HG03469 (cell line): ENCODE measurements around the gene PDE6C.
"Not testable (repeated sequence)": the region's sequence is repeated elsewhere in the genome, so short reads cannot be mapped to it uniquely, and the experiment has no call there.

Experiments
- ATAC-seq: cut with Tn5 transposase; IDR thresholded peaks from one replicate; pipeline ENCODE4 v1.9.1; 2021; ENCODE audit warnings: mild to moderate bottlenecking, moderate library complexity, moderate number of reproducible peaks; ENCODE audit not compliant: unreplicated experiment

Gene PDE6C

GRCh38 chr10:93629647-93630305, 17.4 kb downstream of the PDE6C start:
- ATAC-seq = no peak

DNA sequence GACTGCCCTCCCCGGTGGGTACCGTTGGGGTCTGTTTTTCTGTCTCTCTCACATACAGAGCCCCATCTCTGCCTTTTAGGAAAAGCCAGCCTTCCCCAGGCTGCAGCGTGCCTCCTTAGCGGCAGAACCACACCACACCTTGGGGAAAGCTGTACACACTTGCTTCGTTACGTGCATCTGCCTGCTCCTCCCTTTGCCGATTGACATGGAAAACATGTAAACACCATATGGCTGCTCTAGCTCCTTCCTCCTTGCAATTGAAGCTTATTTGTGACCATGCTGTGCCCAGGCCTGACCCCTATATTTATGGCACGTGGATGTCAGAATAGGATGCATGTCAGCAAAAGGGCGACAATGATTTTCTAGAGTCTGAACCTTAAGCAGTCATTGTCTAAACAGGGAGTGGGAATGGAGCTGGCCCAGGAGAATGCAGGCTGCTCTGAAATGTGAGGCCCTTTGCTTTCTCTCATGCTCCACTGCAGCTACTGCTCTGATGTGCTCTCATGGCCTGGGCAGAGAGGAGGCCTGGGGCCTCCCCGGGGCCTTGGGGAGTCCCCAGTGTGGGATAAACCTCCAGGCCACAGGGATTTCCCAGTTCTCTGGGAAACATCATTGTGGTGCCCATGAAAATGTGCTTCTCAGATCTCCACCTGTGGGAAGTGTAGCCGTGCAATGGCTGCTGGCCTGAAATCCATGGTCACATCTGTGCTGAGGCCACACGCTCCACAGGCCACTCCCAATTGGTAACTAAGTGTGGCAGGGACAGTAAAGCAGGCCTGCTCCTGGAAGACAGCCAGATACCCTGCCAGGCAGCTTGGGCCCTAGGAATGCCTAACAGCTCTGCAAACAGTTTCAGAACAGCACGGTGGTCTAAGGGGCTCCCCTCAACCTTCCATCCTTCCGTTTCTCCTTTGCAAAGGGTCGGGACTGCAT, 18.6 kb downstream of the PDE6C start:
- no peak for ATAC-seq

- ATAC-seq = no peak
These were observed 27.5 kb downstream of the PDE6C start for GRCh38 chr10:93639791-93640190.

DNA sequence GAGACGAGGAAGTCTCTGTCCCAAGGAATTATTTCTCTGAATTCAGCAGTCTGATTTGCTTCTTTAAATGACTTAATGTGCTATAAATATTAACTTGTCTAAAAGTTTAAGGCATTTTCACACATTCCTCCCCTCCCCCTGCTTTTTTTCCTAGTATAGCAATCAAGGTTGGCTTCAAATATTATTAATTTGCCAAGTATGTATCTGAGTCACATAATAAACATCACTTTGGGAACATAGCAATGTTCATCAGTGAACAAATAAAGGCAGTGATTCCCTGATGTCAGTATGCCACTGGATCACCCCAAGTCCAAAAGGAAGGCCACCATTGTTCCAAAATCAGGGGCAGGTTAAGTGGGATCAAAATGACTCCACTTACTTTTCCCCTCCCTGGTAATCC, 40.5 kb downstream of the PDE6C start:
- ATAC-seq = no peak

- ATAC-seq = no peak
These were observed 41.9 kb downstream of the PDE6C start for GRCh38 chr10:93654201-93654600.

- ATAC-seq = no peak
These were observed 43.8 kb downstream of the PDE6C start for GRCh38 chr10:93656155-93656554.

DNA sequence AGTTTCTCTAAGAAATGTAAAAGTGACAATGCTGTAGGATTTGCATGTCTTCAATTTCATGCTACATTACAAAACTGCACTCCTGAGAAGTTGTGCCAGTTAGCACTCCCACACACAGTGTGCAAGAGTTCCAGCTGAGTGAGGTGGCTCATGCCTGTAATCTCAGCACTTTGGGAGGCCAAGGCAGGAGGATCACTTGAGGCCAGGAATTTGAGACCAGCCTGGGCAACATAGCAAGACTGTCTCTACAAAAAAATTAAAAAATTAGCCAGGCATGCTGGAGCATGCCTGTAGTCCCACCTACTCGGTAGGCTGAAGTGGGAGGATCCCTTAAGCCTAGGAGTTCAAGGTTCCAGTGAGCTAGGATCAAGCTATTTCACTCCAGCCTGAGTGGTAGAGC, 45.4 kb downstream of the PDE6C start:
- ATAC-seq = no peak

DNA sequence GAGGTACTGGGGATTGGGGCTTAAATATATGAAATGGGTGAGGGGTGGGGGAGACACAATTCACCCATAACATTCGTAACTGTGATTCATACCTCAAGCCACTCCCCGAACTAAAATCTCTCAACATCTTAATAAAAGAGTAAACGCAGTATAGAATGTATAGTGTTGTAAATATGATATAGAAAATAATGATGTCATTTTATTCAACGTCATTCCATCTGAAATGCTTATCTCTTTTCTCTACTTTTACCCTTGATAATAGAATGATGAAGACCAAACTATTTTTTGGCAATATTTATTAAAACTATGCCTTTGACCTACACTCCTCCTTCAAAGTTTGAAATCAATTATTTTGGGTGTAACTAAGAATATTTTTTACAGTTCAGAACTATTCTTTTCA, 53.7 kb downstream of the PDE6C start:
- ATAC-seq = no peak

DNA sequence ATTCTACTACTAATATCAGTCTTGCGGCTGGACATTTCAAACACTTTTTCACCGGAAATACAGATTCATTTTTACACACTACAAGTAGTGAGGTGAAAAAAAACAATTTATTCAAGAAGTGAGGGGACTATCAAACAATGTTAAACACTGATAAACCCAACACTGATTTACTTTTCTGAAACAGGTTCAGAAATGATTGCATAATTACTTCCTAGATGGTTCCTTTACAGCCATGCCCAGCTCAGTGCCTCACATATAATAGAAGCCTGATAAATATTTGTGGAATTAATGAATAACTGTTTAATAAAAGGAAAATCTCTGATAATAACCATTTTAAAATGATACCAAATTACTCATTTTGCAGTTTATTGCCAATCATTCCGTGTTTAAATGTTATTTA, 55.5 kb downstream of the PDE6C start:
- ATAC-seq = no peak

DNA sequence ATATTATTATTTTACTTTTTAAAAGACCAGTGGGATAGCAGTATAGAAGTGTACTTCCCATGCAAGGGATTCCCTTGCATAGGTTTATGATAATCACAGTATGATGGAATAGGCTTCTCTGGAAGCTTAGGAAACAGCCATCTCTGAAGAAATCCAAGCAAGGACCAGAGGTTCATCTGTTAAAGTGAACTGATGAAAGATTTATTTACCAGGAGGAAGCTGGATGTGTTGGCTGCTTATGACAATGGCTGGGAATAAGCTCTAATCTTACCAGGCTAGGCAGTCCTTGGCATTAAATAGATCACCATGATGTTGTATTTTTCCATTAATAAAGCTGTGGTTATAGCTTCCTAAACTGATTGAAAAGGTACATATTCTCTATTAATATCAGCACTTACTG, 58.0 kb downstream of the PDE6C start:
- no peak for ATAC-seq

GRCh38 chr10:93671042-93671441, 58.7 kb downstream of the PDE6C start:
- no peak for ATAC-seq

DNA sequence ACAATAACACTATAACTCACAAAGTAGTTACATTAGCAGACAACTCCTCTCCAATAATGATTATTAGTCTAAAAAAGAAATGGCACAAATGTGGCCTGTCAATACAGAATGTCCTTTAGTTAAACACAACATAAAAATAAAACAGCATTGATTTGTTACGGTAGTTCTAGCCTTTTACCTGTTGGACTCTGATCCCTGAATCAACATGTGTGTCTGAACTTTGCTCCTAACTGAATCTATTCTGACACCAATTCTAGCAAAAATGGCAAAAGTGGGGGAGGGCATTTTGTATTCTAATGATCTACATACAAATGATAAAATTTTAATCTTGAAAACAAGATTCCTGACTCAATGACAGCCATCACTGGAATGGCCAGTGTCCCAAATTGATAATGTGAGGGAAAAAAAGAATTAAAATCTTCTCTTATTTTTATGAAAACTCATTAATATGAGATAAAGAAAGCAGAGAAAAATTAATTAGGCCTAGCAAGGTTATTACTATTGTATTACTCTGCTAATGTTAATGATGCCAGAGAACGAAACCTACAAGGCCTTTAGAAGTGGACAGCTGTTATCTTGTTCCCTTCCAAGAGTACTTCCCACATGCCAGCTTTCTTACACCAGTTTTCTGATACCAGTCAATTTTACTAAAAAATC, 59.8 kb downstream of the PDE6C start:
- ATAC-seq = no peak

DNA sequence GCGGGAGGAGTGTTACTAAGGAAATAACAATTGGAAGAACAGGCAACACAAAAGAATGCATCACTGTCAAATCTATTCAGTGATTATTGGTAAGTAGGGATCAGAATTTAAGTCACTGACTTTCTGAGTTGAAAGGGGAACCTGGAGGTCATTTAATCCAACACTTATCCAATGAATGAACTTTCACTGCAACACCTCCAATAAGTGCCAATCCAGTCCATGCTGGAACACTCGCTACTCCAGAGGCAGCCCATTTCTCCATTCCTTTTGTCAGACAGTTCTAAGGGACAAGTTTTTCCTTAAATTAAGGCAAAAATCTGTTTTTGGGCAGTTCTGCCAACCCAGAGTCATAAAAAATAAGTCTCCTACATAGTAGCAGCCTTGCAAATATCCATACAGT, 60.6 kb downstream of the PDE6C start:
- ATAC-seq = no peak

DNA sequence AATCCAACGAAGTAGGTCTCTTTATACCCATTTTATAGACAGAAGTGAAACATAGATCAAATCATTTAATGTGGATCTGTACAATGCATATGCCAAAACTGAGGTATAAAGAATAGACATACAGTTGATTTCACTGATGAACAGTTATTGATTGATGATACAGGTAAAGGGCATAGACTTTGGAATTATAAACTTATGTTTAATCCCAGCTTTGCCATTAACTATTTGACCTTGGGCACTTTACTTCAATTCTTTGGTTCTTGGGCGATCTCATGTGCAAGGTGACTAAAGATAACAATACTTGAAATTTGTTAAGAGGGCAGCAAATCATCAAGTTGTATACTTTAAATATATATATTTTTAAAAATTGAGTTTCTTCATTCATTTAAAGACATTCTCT, 61.5 kb downstream of the PDE6C start:
- no peak for ATAC-seq

DNA sequence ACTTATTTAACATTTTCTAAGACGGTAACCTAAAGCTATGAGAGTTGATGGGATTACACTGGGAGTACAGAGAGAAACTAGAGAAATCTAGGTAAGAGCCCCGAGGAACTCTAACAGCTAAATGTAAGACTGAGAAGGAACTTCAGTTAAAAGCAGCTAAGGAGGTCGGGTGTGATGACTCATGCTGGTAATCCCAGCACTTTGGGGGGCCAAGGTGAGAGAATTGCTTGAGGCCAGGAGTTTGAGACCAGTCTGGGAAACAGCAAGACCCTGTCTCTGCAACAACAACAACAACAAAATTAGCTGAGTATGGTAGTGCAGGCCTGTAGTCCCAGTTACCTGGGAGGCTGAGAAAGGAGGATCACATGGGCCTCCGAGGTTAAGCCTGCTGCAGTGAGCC, 66.0 kb downstream of the PDE6C start:
- ATAC-seq = no peak

DNA sequence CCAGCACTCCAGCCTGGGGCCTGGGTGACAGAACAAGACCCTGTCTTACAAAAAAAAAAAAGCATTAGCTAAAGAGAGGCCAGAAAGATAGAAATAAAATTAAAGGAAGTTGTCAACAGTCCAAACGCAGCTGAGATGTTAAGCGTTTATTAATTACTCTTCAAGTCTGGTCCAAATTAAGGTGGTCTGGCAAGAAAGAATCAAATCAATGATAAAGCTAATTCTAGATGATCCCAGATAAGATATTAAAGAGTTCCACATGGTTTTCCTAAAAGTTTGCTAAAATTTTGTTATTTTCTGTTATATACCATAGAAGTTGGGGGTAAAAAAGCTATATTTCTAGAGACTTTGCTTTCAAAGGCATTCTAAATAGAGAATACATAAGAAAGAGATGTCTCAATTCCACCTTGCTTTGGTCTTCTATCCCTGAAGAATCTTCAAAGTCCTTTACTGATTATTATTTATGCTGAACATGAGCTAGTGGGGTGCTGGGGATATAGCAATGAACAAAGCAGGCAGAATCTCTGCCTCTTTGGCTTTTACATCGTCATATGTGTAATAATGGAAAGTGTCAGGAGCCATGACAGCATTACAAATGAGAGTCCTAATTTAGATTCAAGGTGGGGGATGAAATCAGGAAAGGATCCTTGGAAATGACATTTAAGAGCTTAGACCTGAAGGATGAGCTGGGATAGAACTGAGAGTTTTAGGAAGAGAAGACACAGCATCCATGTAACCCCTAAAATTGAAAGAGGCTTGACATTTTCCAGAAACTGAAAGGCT, 66.7 kb downstream of the PDE6C start:
- no peak for ATAC-seq

GRCh38 chr10:93680412-93681047, 68.2 kb downstream of the PDE6C start:
- ATAC-seq = no peak

GRCh38 chr10:93687737-93688136, 75.4 kb downstream of the PDE6C start:
- ATAC-seq = no peak

GRCh38 chr10:93695740-93696139, 83.4 kb downstream of the PDE6C start:
- no peak for ATAC-seq

- ATAC-seq = not testable (repeated sequence)
These were observed 84.2 kb downstream of the PDE6C start for GRCh38 chr10:93696582-93696981.

DNA sequence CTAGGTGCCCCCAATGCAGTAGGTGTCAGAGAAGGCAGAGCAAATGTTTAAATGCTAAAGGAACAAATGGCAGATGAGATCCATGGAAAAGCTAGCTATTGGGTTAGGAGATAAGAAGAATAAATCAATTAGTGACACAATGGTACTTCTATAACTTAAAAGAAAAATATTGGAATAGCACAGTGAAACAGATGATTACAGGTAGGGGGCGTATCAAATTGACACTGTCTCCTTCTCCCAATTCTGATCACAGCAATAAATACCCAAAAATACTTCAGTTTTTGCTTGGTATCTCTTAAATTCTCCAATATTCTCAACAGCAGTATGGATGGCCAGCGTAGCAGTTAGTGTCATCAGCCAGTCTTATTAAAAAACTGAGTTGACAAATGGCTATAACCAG, 84.9 kb downstream of the PDE6C start:
- ATAC-seq = no peak
